Adipocyte (in vitro differentiated cells): Measurements from ENCODE around the gene FCER2.
"Not testable (repeated sequence)": the region's sequence is repeated elsewhere in the genome, so short reads cannot be mapped to it uniquely, and the experiment has no call there.

Source experiments
- DNase-seq: peaks from one replicate; pipeline ENCODE4 v3.0.0-alpha.2; 2015; ENCODE audit warnings: low read depth
- H3K27me3 ChIP-seq: replicated peaks from 2 replicates; pipeline ENCODE4 v1.7.0; 2013; ENCODE audit warnings: mild to moderate bottlenecking, low read length, moderate library complexity; ENCODE audit not compliant: control insufficient read depth, insufficient read depth
- H3K36me3 ChIP-seq: 2 replicates; pipeline ENCODE4 v1.7.0; 2013; ENCODE audit warnings: low read length, mild to moderate bottlenecking, moderate library complexity; ENCODE audit not compliant: control insufficient read depth, insufficient read depth, severe bottlenecking
- H3K4me1 ChIP-seq: 2 replicates; pipeline ENCODE4 v1.7.0; 2013; ENCODE audit warnings: mild to moderate bottlenecking, low read length, moderate library complexity; ENCODE audit not compliant: control insufficient read depth, insufficient read depth
- H3K4me3 ChIP-seq: 2 replicates; pipeline ENCODE4 v1.7.0; 2013; ENCODE audit warnings: mild to moderate bottlenecking, low read length, moderate library complexity
- H3K9ac ChIP-seq: 2 replicates; pipeline ENCODE4 v1.7.0; 2013; ENCODE audit warnings: mild to moderate bottlenecking, low read length, moderate library complexity
- H3K9me3 ChIP-seq: 2 replicates; pipeline ENCODE4 v1.7.0; 2013; ENCODE audit warnings: mild to moderate bottlenecking, low read length, moderate library complexity; ENCODE audit not compliant: control insufficient read depth

Gene FCER2

DNA sequence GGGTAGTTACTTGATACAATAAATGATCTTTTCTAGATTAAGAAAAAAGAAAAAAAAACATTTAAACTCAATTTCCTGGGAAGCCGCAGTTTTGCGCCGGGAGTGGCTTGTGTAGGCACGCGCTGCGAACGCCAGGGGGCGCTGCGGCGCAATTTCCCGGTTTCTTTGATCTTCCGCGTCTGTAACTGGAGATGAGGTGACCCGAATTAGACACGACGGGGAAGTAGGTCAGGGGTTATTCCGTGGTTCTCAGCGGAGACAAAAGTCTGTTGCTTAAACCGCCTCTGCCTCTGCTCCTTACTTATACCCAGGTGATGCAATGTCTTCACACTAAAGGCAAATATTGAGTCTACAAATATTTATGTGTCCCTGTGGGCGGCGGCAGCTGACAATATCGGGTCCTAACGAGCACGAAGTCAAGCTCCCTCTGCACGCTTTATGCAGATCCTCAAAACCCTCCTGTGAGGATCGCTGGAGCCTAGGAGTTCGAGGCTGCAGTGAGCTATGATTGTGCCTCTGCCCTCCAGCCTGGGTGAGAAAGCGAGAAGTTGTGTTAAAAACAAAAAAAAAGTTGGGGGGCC lies 49.8 kb downstream of the FCER2 start:
- DNase-seq: peak; percentile 89
- H3K27me3 ChIP-seq: peaks cover 4% of the 10 kb centered on the region
- H3K4me3 ChIP-seq: peak overlapping the region; percentile 25

DNA sequence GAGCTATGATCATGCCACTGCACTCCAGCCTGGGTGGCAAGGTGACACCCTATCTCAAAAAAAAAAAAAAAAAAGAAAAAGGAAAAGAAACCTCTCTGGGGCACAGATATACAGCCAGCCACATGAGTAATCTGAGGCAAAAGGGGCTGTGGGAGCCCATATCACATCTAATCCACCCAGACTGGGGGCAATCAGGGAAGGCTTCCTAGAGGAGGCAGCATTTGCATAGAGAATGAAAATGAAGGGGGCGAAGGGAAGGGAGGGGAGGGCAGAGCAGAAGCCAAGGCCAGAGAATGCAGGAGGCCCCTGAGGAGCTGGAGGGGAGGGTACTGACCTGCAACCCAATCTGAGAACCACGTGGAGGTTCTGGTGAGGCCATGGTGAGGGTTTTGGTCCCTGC lies 51.8 kb downstream of the FCER2 start:
- DNase-seq: no peak
- Histone ChIP-seq H3K9me3 (no peaks in the 10 kb centered on the region), H3K4me1 (peaks cover 11% of the 10 kb centered on the region), H3K36me3 (no peaks in the 10 kb centered on the region), H3K9ac (no peak overlapping the region), H3K4me3 (no peak overlapping the region), H3K27me3 (peaks cover 13% of the 10 kb centered on the region)

More for the DNA sequence above, 49.8 kb downstream of the FCER2 start:
- Histone ChIP-seq H3K36me3 (no peaks in the 10 kb centered on the region), H3K9ac (no peak overlapping the region), H3K9me3 (no peaks in the 10 kb centered on the region), H3K4me1 (peaks cover 7% of the 10 kb centered on the region)

DNA sequence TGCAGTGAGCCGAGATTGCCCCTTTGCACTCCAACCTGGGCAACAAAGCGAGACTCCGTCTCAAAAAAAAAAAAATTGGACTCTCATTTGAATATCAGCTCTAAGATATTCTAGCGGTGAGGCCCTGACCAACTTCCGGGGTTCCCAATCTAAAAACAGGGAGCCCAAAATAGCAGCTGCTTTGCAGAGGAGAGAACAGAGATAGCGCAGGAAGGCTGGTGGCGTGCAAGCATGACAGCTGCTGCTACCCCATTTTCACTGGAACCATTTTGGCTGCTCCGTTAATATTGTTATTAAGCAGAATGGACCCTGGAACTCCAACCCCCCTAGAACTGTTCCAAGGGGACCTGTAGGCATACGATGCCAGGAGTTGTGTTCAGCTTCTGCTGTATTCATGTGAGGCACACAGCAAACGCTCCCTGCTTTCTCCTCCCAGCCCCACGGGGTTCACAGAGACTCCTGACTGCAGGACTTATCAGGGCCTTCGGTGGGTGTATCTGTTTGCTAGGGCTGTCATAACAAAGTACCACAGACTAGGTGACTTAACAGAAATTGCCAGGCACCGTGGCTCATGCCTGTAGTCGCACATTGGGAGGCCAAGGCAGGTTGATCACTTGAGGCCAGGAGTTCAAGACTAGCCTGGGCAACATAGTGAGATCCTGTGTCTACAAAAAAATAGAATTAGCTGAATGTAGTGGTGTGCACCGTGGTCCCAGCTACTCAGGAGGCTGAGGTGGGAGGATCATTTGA lies 53.5 kb downstream of the FCER2 start:
- no peak overlapping the region for H3K9ac ChIP-seq
- no peak for DNase-seq
- no peaks in the 10 kb centered on the region for H3K36me3 ChIP-seq
- no peaks in the 10 kb centered on the region for H3K9me3 ChIP-seq
- H3K27me3 ChIP-seq: peaks cover 13% of the 10 kb centered on the region
- peaks cover 12% of the 10 kb centered on the region for H3K4me1 ChIP-seq
- H3K4me3 ChIP-seq: no peak overlapping the region

GRCh38 chr19:7647156-7647555 lies 54.8 kb downstream of the FCER2 start:
- Histone ChIP-seq H3K4me3 (no peak overlapping the region), H3K36me3 (no peaks in the 10 kb centered on the region), H3K27me3 (peaks cover 13% of the 10 kb centered on the region), H3K9me3 (no peaks in the 10 kb centered on the region), H3K4me1 (peaks cover 9% of the 10 kb centered on the region), H3K9ac (no peak overlapping the region)
- DNase-seq: no peak

GRCh38 chr19:7646426-7646700 lies 55.6 kb downstream of the FCER2 start:
- H3K9me3 ChIP-seq: no peaks in the 10 kb centered on the region

DNA sequence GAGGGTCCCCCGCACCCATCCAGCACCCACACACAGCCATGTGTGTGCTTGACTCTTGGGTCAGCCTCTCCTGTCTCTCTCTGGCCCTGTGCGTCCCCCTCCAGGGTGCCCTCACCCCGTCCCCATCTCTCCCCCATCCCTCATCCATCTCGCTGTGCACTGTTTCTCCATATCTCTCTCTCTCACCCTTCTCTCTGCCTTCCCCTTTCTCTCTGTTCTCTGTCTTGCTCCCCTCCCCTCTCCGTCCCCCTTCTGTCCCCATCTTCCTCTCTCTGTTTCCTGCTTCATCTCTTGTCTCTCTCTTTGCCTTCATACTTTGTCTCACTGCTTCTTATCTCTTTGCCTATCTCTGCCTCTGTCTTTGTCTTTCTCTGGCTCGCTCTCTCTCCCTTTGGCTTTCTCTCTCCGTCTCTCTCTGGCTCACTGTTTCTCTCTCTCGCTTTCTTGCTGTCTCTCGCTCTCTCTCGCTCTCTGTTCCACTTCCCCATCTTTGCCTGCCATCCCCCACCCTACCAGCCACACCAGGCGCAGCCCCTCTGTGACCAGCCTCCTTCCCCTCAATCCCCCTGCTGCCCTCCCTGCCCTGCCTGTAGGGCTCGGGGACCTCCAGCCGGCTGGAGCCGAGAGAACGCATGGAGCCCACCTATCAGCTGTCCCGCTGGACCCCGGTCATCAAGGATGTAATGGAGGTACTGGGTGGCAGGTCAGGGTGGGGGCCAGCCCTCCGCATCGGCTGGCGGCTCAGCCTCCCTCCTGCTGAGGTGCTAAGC lies 56.1 kb downstream of the FCER2 start:
- no peak for DNase-seq
- no peak overlapping the region for H3K4me3 ChIP-seq
- peaks cover 9% of the 10 kb centered on the region for H3K4me1 ChIP-seq
- no peaks in the 10 kb centered on the region for H3K36me3 ChIP-seq
- H3K9ac ChIP-seq: no peak overlapping the region
- peaks cover 11% of the 10 kb centered on the region for H3K27me3 ChIP-seq
- no peaks in the 10 kb centered on the region for H3K9me3 ChIP-seq

More at GRCh38 chr19:7646426-7646700, 55.6 kb downstream of the FCER2 start:
- no peak for DNase-seq
- H3K36me3 ChIP-seq: no peaks in the 10 kb centered on the region
- H3K9ac ChIP-seq: no peak overlapping the region
- no peak overlapping the region for H3K4me3 ChIP-seq
- H3K27me3 ChIP-seq: peaks cover 13% of the 10 kb centered on the region
- peaks cover 9% of the 10 kb centered on the region for H3K4me1 ChIP-seq

DNA sequence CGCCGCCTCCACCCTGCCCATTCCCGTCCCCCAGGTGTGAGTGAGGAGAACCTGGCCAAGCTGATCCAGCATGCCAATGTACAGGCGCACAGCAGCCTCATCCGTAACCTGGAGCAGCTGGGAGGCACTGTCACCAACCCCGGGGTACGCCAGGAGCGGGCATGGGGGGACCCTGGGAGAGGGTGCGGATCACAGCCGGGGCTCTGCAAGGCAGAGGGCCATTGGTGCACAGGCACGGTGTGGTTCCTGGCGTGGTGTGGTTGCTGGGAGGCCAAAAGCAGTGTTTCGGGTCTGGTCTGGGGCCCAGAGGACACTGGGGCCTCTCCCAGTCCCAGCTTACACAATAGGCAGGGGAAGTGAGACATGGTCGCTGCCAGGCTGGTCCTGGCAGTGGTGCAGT lies 56.8 kb downstream of the FCER2 start:
- DNase-seq: no peak
- no peak overlapping the region for H3K9ac ChIP-seq
- peaks cover 9% of the 10 kb centered on the region for H3K4me1 ChIP-seq
- peaks cover 9% of the 10 kb centered on the region for H3K27me3 ChIP-seq
- no peak overlapping the region for H3K4me3 ChIP-seq
- no peaks in the 10 kb centered on the region for H3K36me3 ChIP-seq
- no peaks in the 10 kb centered on the region for H3K9me3 ChIP-seq

- Histone ChIP-seq H3K9ac (no peak overlapping the region), H3K4me3 (no peak overlapping the region), H3K27me3 (peaks cover 9% of the 10 kb centered on the region), H3K4me1 (peaks cover 9% of the 10 kb centered on the region), H3K9me3 (no peaks in the 10 kb centered on the region), H3K36me3 (no peaks in the 10 kb centered on the region)
- no peak for DNase-seq
These were observed 57.4 kb downstream of the FCER2 start for GRCh38 chr19:7644550-7644877.

GRCh38 chr19:7643629-7644549 lies 58.0 kb downstream of the FCER2 start:
- H3K27me3 ChIP-seq, H3K4me3 ChIP-seq, H3K4me1 ChIP-seq, H3K9ac ChIP-seq, H3K9me3 ChIP-seq, DNase-seq, H3K36me3 ChIP-seq: not testable (repeated sequence)

DNA sequence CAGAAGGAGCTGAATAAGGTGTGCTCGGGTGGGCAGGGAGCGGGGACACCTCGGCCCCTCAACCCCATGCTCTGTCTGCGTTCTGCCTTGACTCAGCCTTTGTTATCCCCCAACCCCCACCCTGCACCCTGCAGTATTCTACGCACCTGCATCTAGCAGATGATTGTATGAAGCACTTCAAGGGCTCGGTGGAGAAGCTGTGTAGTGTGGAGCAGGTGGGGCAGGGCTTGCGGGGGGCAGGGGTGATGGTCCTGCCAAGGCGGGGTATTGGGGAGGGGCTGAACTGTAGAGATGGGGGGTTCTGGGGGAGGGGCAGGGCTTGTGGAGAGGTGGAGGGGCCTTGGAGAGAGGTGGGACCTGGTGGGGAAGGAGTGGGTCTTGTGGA lies 58.9 kb downstream of the FCER2 start:
- no peak for DNase-seq
- Histone ChIP-seq H3K27me3 (peaks cover 18% of the 10 kb centered on the region), H3K36me3 (no peaks in the 10 kb centered on the region), H3K4me1 (peaks cover 5% of the 10 kb centered on the region), H3K9ac (no peak overlapping the region), H3K4me3 (no peak overlapping the region), H3K9me3 (no peaks in the 10 kb centered on the region)
